SK-N-SH (cell line): Measurements from ENCODE around the gene MAP3K7. TPM values are rescaled to one million over a fixed set of nuclear protein-coding genes. Genes with fewer than 3 reads are reported as not detected.

Experiments used
- CTCF ChIA-PET: fragments of 300-600, 350-600 bp; formaldehyde crosslinking; extraction: SDS; loops from one replicate; lab custom pipeline; 2021; lab: Yijun Ruan, JAX
- POLR2A ChIA-PET: fragments of 350-600 bp; sonication (Branson Sonifier 250); formaldehyde crosslinking; extraction: SDS; loops from one replicate; lab custom pipeline; 2020; ENCODE audit warnings: antibody characterized with exemption, inconsistent platforms; lab: Yijun Ruan, JAX
- DNase-seq: peaks from one replicate; pipeline ENCODE4 v3.0.0; 2012
- H2AFZ ChIP-seq: fragments of 200-600 bp; sonication (generic); 2 replicates; pipeline ENCODE4 v1.8.1; 2016; ENCODE audit warnings: antibody characterized with exemption, mild to moderate bottlenecking, low read depth
- H3F3A ChIP-seq: fragments of 200-600 bp; sonication (generic); replicated peaks from 2 replicates; pipeline ENCODE3; 2016; ENCODE audit warnings: antibody characterized with exemption, mild to moderate bottlenecking; ENCODE audit not compliant: insufficient read depth
- H3K27ac ChIP-seq, 2 experiments: fragments of 200-500 bp in 1 of 2; fragments of 200-600 bp in 1 of 2; sonication (Bioruptor generic) in 1 of 2; sonication (generic), shearing (Covaris generic) in 1 of 2; 2 replicates each; pipeline versions ENCODE4 v1.5.1 to v1.6.1; 2014 to 2016; ENCODE audit warnings: low read depth in 2 of 2, inconsistent platforms in 1 of 2, low read length in 1 of 2, mild to moderate bottlenecking in 1 of 2, mixed read lengths in 1 of 2
- H3K27me3 ChIP-seq: fragments of 200-600 bp; sonication (generic), shearing (Covaris generic); 2 replicates; pipeline ENCODE4 v1.6.1; 2016; ENCODE audit warnings: mixed run types; ENCODE audit not compliant: insufficient read depth
- H3K36me3 ChIP-seq, 2 experiments: fragments of 200-500 bp in 1 of 2; fragments of 200-600 bp in 1 of 2; sonication (Bioruptor generic) in 1 of 2; sonication (generic) in 1 of 2; replicated peaks in 1 of 2; 2 replicates each; pipeline versions ENCODE3 to v1.5.1; 2014 to 2016; ENCODE audit warnings: low read length in 1 of 2, mild to moderate bottlenecking in 1 of 2; ENCODE audit not compliant: insufficient read depth in 2 of 2, control insufficient read depth in 1 of 2
- H3K4me1 ChIP-seq, 2 experiments: fragments of 200-500 bp in 1 of 2; fragments of 200-600 bp in 1 of 2; sonication (Bioruptor generic) in 1 of 2; sonication (generic), shearing (Covaris generic) in 1 of 2; 2 replicates each; pipeline versions ENCODE4 v1.5.1 to v1.6.1; 2014 to 2016; ENCODE audit warnings: low read depth in 1 of 2, low read length in 1 of 2, mixed run types in 1 of 2; ENCODE audit not compliant: insufficient read depth in 2 of 2, control insufficient read depth in 1 of 2
- H3K4me2 ChIP-seq: fragments of 200-600 bp; sonication (generic), shearing (Covaris generic); 2 replicates; pipeline ENCODE4 v1.6.1; 2017; ENCODE audit warnings: mixed run types
- H3K4me3 ChIP-seq, 2 experiments: fragments of 200-500 bp in 1 of 2; fragments of 200-600 bp in 1 of 2; sonication (Bioruptor generic) in 1 of 2; sonication (generic), shearing (Covaris generic) in 1 of 2; 2 replicates each; pipeline versions ENCODE4 v1.5.1 to v1.8.1; 2014 to 2016; ENCODE audit warnings: low read depth in 2 of 2, inconsistent platforms in 1 of 2, low read length in 1 of 2, mild to moderate bottlenecking in 1 of 2, mixed read lengths in 1 of 2, moderate library complexity in 1 of 2
- H3K79me2 ChIP-seq: fragments of 200-600 bp; sonication (generic); 2 replicates; pipeline ENCODE4 v1.8.1; 2017; ENCODE audit warnings: mild to moderate bottlenecking; ENCODE audit not compliant: insufficient read depth
- H3K9ac ChIP-seq: fragments of 200-600 bp; sonication (generic); 2 replicates; pipeline ENCODE4 v1.6.1; 2017; ENCODE audit warnings: mixed run types
- H3K9me2 ChIP-seq: fragments of 200-600 bp; sonication (generic); 2 replicates; pipeline ENCODE4 v1.6.1; 2017; ENCODE audit warnings: mixed run types
- H3K9me3 ChIP-seq: fragments of 200-600 bp; sonication (generic); 2 replicates; pipeline ENCODE4 v1.6.1; 2017; ENCODE audit warnings: mixed run types, mild to moderate bottlenecking, moderate library complexity
- H4K20me1 ChIP-seq: fragments of 200-600 bp; sonication (generic); 2 replicates; pipeline ENCODE4 v1.6.1; 2017; ENCODE audit warnings: mild to moderate bottlenecking, mixed run types; ENCODE audit not compliant: insufficient read depth
- EP300 ChIP-seq, 2 experiments: IDR thresholded peaks; 2 replicates each; pipeline versions ENCODE4 v1.4.0 to v1.6.1; 2012; ENCODE audit warnings: borderline replicate concordance in 1 of 2, low read depth in 1 of 2, low read length in 1 of 2
- JUND ChIP-seq: IDR thresholded peaks from 2 replicates; pipeline ENCODE4 v1.4.0; 2012
- NFIC ChIP-seq: IDR thresholded peaks from 2 replicates; pipeline ENCODE4 v1.4.0; 2012; ENCODE audit warnings: borderline replicate concordance
- NRF1 ChIP-seq: IDR thresholded peaks from 2 replicates; pipeline ENCODE4 v1.6.1; 2012; ENCODE audit warnings: low read depth, mild to moderate bottlenecking, low read length
- POLR2AphosphoS5 ChIP-seq: IDR thresholded peaks from 2 replicates; pipeline ENCODE4 v1.6.1; 2012; ENCODE audit warnings: low read depth, low read length
- WGBS: methylation state at CpG from one replicate; pipeline ENCODE4 v1.1.6; 2017; ENCODE audit warnings: low lambda C conversion rate; 5-methylcytosine and 5-hydroxymethylcytosine counted together
- polyA plus RNA-seq, 3 experiments: library from polyadenylated mRNA; depleted of rRNA; stranded (reverse); fragments of >200 nt; gene quantifications; 2 replicates each; pipeline ENCODE4 v1.2.3, GENCODE V29; 2012
- TF ChIP-seq, protein P1 (sequence below): IDR thresholded peaks from 2 replicates; pipeline ENCODE4 v1.6.1; 2012; ENCODE audit warnings: mild to moderate bottlenecking, low read depth, low read length, moderate library complexity
- TF ChIP-seq, protein P2 (sequence below): fragments of 150-350 bp; IDR thresholded peaks from 2 replicates; pipeline ENCODE4 v1.6.1; 2016; ENCODE audit warnings: mild to moderate bottlenecking, low read depth, low read length
- TF ChIP-seq, protein P3 (sequence below): IDR thresholded peaks from 2 replicates; pipeline ENCODE4 v1.4.0; 2012; ENCODE audit warnings: low read depth
- TF ChIP-seq, protein P4 (sequence below): IDR thresholded peaks from 2 replicates; pipeline ENCODE4 v1.4.0; 2012; ENCODE audit warnings: low read depth, borderline replicate concordance

Gene MAP3K7
- polyA plus RNA-seq, 1 of the 3 experiments (the other 2 are of a cell fraction), result 21.1 TPM

DNA sequence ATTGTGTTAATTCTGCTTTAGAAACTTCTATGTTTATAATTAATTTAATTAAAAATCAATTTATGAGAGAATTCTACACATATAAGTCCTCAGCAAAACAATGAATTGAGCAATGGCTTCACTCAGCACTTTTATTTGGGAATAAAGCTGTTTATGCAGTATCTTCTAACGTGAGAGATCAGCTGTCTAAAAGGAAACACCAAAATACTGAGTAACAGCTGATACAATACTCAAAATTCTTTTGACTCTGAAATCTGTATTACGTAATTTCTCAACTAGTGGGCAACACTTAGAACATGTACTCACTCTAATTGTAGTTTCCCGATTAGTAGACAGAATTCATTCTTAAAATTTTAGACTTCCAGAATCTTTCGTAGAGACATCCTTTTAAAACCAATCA lies 49.8 kb downstream of the MAP3K7 start:
- H3K4me1 ChIP-seq, result peaks cover 0 to 15% of the 10 kb centered on the region in 2 experiments; a peak in 1 of 4 replicates
- ChIA-PET POLR2A (no interaction called here), CTCF (interaction anchor here (1.5 kb wide), 1 partner anchor 20 kb away, joined by 5 read pairs; no protein-coding TSS in a partner anchor)
- no peak overlapping the region for H3K4me3 ChIP-seq
- no peaks in the 10 kb centered on the region for H3K79me2 ChIP-seq
- H4K20me1 ChIP-seq, result no peaks in the 10 kb centered on the region
- H3K27me3 ChIP-seq, result no peaks in the 10 kb centered on the region
- no peak overlapping the region for H2AFZ ChIP-seq
- TF ChIP-seq, protein P1, sequence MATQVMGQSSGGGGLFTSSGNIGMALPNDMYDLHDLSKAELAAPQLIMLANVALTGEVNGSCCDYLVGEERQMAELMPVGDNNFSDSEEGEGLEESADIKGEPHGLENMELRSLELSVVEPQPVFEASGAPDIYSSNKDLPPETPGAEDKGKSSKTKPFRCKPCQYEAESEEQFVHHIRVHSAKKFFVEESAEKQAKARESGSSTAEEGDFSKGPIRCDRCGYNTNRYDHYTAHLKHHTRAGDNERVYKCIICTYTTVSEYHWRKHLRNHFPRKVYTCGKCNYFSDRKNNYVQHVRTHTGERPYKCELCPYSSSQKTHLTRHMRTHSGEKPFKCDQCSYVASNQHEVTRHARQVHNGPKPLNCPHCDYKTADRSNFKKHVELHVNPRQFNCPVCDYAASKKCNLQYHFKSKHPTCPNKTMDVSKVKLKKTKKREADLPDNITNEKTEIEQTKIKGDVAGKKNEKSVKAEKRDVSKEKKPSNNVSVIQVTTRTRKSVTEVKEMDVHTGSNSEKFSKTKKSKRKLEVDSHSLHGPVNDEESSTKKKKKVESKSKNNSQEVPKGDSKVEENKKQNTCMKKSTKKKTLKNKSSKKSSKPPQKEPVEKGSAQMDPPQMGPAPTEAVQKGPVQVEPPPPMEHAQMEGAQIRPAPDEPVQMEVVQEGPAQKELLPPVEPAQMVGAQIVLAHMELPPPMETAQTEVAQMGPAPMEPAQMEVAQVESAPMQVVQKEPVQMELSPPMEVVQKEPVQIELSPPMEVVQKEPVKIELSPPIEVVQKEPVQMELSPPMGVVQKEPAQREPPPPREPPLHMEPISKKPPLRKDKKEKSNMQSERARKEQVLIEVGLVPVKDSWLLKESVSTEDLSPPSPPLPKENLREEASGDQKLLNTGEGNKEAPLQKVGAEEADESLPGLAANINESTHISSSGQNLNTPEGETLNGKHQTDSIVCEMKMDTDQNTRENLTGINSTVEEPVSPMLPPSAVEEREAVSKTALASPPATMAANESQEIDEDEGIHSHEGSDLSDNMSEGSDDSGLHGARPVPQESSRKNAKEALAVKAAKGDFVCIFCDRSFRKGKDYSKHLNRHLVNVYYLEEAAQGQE, result no peak
- no peak for TF ChIP-seq NRF1
- TF ChIP-seq, protein P2, sequence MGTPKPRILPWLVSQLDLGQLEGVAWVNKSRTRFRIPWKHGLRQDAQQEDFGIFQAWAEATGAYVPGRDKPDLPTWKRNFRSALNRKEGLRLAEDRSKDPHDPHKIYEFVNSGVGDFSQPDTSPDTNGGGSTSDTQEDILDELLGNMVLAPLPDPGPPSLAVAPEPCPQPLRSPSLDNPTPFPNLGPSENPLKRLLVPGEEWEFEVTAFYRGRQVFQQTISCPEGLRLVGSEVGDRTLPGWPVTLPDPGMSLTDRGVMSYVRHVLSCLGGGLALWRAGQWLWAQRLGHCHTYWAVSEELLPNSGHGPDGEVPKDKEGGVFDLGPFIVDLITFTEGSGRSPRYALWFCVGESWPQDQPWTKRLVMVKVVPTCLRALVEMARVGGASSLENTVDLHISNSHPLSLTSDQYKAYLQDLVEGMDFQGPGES, result no peak
- no peak for TF ChIP-seq JUND
- TF ChIP-seq, protein P3, sequence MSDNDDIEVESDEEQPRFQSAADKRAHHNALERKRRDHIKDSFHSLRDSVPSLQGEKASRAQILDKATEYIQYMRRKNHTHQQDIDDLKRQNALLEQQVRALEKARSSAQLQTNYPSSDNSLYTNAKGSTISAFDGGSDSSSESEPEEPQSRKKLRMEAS, result no peak
- no peak for TF ChIP-seq EP300 (IDR thresholded peaks at IDR 0.05; ENCODE audit: borderline replicate concordance in 1 of 2, low read depth in 1 of 2, low read length in 1 of 2)
- no peak for TF ChIP-seq POLR2AphosphoS5
- no peak for TF ChIP-seq NFIC
- TF ChIP-seq, protein P4, sequence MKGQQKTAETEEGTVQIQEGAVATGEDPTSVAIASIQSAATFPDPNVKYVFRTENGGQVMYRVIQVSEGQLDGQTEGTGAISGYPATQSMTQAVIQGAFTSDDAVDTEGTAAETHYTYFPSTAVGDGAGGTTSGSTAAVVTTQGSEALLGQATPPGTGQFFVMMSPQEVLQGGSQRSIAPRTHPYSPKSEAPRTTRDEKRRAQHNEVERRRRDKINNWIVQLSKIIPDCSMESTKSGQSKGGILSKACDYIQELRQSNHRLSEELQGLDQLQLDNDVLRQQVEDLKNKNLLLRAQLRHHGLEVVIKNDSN, result no peak
- no peak overlapping the region for H3K4me2 ChIP-seq
- H3K9me2 ChIP-seq, result no peaks in the 10 kb centered on the region
- H3K27ac ChIP-seq, result no peak overlapping the region
- DNase-seq, result no peak
- 93% methylated on average over 4 of the region's 4 CpGs for WGBS
- H3K36me3 ChIP-seq, result peaks cover 70 to 78% of the 10 kb centered on the region in 2 experiments
- H3K9ac ChIP-seq, result no peak overlapping the region
- peaks cover 8% of the 10 kb centered on the region for H3F3A ChIP-seq
- no peaks in the 10 kb centered on the region for H3K9me3 ChIP-seq

DNA sequence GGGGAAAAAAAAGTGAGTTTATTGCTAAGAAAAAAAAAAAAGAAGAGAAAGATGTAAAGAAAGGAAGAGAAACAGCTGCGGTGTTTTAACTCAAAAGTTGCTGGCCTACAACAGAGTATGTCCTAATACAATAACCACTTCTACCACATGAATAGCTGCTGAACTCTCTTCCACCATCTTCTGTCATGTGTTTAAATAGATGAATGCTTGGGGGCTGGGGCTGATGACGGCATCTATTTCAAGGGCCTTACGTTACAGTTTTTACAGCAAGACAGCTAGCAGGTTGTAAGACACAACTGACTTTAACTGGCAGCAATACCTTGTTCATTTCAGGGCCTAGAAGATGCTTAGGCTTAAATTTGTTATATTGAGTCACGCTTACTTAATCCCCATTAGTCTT lies 50.4 kb downstream of the MAP3K7 start:
- DNase-seq, result no peak
- no peak overlapping the region for H3K27ac ChIP-seq
- no peak overlapping the region for H3K4me2 ChIP-seq

More for the DNA sequence above, 50.4 kb downstream of the MAP3K7 start:
- H3K27me3 ChIP-seq, result no peaks in the 10 kb centered on the region
- 95% methylated on average over 4 of the region's 4 CpGs for WGBS
- H3K79me2 ChIP-seq, result no peaks in the 10 kb centered on the region
- H3K9me2 ChIP-seq, result no peaks in the 10 kb centered on the region
- TF ChIP-seq, protein P4, result no peak
- TF ChIP-seq JUND, result no peak
- H3K4me1 ChIP-seq, result peaks cover 0 to 15% of the 10 kb centered on the region in 2 experiments; a peak in 1 of 4 replicates
- no peak overlapping the region for H3K9ac ChIP-seq
- no peak overlapping the region for H2AFZ ChIP-seq
- no peaks in the 10 kb centered on the region for H3K9me3 ChIP-seq
- ChIA-PET CTCF (interaction anchor here (1.5 kb wide), 1 partner anchor 19 kb away, joined by 5 read pairs; no protein-coding TSS in a partner anchor), POLR2A (no interaction called here)
- H3F3A ChIP-seq, result peaks cover 11% of the 10 kb centered on the region
- peaks cover 70 to 75% of the 10 kb centered on the region in 2 experiments for H3K36me3 ChIP-seq
- no peaks in the 10 kb centered on the region for H4K20me1 ChIP-seq
- no peak overlapping the region for H3K4me3 ChIP-seq
